SK-N-MC (cell line): ENCODE data around the gene ARID5B.

Experiments
- EZH2 ChIP-seq: fragments of 200-600 bp; sonication (generic); IDR thresholded peaks from one replicate; pipeline ENCODE4 v1.6.1; 2017; ENCODE audit warnings: antibody characterized with exemption
- POLR2AphosphoS5 ChIP-seq: IDR thresholded peaks from 2 replicates; pipeline ENCODE4 v1.6.1; 2012; ENCODE audit warnings: mild to moderate bottlenecking, low read depth, low read length, borderline replicate concordance

- TF ChIP-seq EZH2 (no peak), POLR2AphosphoS5 (no peak)
These were observed 114.5 kb downstream of the ARID5B start for GRCh38 chr10:62015994-62016393.
